NCI-H1048 (cell line): ENCODE results near the gene NXPH4.

ENCODE experiments used
- DNase-seq: peaks from one replicate; lab custom pipeline; 2025; lab: John Stamatoyannopoulos, UW

The NXPH4 gene

DNA sequence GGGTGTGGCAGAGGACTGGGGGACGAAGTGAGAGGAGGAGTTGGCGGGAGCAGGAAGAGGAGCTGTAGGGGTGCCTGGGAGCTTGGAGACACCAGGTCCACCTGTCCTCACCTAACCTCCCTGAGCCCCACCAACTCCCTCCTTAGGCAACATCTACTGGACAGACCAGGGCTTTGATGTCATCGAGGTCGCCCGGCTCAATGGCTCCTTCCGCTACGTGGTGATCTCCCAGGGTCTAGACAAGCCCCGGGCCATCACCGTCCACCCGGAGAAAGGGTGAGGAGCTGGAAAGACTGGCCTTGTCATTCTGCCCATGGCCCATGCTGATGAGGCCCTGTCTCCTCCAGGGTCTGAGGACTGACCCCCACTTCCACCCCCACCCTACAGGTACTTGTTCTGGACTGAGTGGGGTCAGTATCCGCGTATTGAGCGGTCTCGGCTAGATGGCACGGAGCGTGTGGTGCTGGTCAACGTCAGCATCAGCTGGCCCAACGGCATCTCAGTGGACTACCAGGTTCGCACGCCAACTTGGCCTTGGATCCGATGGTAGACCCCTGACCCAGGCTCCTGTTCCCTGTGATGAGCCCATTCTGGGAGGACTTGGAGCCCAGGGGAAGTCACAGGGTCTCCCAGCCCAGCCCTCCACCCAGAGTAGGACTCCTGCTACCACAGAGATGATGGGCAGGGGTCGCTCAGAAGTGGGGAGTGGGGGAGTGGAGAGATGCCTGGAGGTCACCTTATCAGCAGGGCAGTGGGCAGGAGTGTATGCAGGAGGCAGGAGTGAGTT is 32.5 kb upstream of the NXPH4 start:
- no peak for DNase-seq

DNA sequence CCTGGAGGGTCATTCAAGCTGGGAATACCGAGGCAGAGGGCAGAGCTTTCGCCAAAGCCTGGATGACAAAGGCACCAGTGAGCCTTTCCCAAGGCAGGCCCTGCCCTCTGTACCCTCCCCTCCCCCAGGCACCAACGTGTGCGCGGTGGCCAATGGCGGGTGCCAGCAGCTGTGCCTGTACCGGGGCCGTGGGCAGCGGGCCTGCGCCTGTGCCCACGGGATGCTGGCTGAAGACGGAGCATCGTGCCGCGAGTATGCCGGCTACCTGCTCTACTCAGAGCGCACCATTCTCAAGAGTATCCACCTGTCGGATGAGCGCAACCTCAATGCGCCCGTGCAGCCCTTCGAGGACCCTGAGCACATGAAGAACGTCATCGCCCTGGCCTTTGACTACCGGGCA is 31.2 kb upstream of the NXPH4 start:
- no peak for DNase-seq

DNA sequence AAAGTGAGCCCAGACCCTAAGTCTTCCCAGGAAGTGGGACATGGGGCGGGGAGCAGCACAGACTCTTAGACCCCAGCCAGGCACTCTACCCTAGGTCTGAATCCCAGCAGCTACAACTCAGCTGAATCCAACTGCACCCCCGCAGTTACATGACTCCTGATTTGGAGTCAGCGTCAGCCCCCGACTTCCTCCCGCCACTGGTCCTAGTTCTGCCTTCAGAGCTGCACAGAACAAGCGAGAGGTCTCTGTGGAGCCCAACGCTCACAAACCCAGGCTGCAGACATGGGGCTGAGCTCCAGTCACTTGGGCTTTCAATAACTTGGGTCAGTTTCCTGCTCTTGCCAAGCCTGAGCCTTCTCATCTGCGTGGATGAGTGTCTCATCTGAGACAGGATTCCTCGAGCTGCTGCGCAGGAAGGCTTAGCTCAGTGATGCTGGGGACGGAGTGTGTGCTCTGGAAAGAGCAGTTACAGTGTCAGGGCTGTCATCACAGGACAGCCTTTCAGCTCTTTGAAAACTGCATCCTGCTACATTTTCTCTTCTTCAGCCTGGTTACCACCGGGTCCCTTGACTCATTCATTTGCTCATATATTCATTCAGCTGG is 30.6 kb upstream of the NXPH4 start:
- DNase-seq: no peak

DNA sequence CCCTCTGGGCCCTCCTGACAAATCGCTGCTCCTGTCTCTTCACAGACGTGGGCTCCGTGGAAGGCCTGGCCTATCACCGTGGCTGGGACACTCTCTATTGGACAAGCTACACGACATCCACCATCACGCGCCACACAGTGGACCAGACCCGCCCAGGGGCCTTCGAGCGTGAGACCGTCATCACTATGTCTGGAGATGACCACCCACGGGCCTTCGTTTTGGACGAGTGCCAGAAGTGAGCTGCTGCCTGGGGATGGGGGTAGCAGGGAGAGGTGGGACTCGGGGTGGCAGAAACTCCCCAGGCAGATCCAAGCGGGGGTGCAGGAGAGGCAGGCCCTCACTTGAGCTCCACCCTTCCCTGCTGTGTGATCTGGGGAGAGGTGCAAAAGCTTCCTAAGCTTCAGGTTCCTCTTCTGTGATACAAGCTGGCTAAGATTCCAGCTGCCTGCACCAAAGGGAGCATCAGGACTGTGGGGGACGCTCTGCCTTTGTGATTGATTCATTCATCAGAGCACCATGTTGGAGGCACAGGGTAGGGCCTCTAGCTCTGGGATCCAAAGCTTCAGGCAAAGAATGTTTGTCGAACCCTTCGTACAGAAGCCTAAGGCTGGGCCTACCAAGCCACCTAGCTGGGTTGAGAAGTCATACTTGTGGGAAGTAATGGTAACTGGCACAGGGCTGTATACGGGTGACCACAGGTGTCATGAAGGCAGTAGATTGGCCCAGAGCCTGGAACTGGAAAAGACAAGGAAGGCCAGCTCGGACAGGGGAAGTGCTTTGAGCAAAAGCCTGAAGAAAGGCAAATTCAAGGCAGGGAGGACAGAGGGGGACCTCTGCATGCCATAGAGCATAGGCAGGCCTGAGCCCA is 29.1 kb upstream of the NXPH4 start:
- DNase-seq: no peak

DNA sequence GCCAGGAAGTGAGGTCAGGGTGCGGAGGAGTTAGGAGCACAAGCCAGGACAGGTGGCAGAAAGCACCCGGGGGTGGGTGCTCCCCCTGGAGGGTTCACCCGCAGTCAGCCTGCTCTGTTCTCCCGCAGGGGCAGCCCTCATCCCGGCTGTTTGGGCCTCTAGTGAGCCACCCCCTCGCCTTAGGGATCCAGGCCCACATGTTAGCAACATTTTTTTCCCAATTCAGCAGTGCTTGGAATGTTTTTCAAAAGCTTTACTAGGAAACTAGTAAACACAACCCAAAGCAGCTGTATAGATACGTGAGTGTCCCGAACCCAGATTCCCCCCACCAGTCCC is 28.5 kb upstream of the NXPH4 start:
- no peak for DNase-seq

DNA sequence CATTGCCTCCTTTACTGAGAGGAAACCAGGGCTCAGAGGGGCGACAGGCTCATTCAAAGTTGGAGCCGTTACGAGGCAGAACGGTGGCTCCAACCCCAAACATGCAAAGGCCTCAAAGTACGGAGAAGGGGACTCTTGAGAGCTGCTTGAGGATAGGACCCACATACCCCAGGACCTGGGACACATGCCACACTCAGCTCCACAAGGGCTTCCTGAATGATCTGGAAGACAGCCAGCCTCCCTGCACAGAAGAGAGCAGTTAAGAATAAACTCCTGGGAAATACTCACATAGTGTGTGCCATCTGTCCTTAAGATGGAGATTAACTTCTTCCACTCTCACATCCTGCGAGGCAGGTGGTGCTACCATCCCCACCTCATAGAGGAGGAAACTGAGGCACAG is 26.6 kb upstream of the NXPH4 start:
- no peak for DNase-seq

DNA sequence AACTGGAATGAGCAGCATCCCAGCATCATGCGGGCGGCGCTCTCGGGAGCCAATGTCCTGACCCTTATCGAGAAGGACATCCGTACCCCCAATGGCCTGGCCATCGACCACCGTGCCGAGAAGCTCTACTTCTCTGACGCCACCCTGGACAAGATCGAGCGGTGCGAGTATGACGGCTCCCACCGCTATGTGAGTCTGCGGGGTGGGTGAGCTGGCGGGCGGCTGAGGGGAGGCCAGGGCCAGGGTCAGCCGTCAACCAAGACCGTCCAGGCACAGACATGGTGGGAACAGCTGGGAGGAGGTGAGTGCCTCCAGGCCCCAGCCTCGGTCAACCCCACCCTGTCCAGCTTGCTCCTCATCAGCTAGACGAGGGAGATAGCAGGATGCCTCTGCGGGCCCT is 25.8 kb upstream of the NXPH4 start:
- DNase-seq: no peak

DNA sequence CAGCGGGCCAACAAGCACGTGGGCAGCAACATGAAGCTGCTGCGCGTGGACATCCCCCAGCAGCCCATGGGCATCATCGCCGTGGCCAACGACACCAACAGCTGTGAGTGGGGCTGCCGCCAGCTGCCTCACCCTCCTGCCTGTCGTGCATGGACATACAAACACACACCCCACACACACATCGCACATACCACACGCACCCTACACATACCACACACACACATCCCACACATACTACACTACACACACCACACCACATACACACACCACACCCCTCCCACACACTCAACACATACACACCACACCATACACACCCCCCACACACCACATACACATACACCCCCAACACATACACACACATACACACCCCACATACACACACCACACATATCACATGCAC is 25.2 kb upstream of the NXPH4 start:
- no peak for DNase-seq

DNA sequence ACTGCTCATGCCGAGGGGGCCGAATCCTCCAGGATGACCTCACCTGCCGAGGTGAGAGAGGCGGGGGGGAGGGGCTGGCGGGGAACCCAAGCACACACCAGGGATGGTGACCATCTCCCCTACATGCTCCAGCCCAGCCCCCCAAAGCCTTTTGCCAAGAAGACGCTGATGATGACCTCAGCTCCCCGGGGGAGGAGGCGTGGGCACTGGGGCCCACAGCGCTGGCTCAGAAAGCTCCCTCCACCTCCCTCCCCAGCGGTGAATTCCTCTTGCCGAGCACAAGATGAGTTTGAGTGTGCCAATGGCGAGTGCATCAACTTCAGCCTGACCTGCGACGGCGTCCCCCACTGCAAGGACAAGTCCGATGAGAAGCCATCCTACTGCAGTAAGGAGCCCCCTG is 23.7 kb upstream of the NXPH4 start:
- no peak for DNase-seq

DNA sequence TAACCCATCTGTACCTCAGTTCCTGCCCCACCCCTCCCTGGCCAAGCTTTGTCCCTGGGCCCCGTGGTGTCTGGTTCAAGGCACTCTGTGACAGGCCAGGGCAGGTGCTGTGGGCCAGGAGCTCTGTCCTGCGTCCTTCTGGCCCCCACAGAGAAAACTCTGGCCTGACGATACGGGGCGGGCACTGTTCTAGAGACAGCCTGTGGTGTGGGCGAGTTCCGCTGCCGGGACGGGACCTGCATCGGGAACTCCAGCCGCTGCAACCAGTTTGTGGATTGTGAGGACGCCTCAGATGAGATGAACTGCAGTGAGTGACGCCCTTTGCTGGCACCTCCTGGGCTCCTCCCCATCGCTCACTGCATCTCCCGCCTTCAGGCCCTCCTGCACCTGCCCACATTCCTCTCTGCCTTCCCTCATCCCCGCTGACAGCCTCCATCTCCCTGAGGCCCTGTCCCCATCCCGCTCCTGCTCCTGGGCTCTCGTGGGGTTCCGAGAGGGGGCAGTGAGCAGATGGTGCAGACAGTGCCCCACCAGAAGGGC is 22.8 kb upstream of the NXPH4 start:
- DNase-seq: no peak

DNA sequence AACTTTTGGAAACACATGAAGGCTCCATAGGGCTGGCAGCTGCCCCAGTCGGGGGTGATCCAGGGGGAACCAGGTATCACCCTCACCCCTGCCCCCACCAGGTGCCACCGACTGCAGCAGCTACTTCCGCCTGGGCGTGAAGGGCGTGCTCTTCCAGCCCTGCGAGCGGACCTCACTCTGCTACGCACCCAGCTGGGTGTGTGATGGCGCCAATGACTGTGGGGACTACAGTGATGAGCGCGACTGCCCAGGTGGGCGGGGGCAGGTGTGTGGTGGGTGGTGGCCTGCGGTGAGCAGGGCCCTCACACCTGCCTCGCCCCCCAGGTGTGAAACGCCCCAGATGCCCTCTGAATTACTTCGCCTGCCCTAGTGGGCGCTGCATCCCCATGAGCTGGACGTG is 22.3 kb upstream of the NXPH4 start:
- DNase-seq: no peak

DNA sequence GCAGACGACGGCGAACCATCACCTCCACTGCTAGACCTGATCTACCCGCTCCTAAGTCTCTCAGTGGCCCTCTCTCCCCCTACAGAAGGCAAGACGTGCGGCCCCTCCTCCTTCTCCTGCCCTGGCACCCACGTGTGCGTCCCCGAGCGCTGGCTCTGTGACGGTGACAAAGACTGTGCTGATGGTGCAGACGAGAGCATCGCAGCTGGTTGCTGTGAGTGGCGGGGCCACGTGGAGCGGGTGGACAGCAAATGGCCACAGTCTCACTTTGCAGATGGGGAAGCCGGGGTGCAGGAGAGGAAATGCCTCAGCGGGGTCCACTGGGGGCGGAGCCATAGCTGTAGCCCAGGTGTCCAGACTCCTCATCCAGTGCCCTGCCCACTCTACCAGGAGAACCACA is 21.4 kb upstream of the NXPH4 start:
- DNase-seq: no peak

DNA sequence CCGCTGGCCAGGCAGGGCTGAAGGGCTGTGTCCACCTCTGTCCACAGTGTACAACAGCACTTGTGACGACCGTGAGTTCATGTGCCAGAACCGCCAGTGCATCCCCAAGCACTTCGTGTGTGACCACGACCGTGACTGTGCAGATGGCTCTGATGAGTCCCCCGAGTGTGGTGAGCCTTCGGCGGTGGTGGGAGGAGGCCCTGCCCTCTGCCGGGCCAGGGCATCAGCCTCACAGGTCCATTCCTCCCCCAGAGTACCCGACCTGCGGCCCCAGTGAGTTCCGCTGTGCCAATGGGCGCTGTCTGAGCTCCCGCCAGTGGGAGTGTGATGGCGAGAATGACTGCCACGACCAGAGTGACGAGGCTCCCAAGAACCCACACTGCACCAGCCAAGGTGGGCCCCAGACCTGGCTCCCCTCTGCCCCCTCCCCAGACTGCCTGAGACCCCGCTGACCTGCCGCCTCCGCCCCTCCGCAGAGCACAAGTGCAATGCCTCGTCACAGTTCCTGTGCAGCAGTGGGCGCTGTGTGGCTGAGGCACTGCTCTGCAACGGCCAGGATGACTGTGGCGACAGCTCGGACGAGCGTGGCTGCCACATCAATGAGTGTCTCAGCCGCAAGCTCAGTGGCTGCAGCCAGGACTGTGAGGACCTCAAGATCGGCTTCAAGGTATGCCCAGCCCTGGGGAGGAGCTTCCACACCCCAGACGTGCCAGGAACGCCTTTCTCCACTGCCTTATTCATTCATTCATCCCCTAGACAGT is 20.8 kb upstream of the NXPH4 start:
- DNase-seq: no peak

DNA sequence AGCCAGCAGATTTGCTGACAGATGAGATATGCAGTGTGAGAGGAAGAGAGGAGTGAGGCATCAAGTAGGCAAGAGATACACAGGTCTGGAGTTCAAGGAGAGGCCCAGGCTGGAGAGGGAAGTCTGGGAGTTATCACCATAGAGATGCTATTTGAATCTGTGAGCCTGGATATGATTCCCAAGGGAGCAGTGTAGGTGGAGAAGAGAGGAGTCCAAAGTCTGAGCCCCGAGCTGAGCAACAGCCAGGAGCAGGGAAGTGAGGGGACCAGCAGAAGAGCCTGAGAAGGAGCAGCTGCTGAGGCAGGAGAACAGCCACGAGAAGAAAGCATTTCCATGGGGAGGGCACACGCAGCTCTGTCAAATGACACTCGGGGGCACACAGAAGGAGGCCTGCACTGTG is 20.2 kb upstream of the NXPH4 start:
- no peak for DNase-seq

DNA sequence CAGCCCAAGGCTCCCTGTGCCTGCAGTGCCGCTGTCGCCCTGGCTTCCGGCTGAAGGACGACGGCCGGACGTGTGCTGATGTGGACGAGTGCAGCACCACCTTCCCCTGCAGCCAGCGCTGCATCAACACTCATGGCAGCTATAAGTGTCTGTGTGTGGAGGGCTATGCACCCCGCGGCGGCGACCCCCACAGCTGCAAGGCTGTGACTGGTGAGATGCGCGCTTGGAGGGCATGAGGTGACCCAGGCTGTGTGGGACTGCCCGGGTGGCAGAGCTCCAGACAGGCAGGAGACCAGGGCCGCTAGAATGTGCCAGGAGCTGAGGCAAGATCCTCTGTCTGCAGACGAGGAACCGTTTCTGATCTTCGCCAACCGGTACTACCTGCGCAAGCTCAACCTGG is 19.6 kb upstream of the NXPH4 start:
- DNase-seq: no peak

DNA sequence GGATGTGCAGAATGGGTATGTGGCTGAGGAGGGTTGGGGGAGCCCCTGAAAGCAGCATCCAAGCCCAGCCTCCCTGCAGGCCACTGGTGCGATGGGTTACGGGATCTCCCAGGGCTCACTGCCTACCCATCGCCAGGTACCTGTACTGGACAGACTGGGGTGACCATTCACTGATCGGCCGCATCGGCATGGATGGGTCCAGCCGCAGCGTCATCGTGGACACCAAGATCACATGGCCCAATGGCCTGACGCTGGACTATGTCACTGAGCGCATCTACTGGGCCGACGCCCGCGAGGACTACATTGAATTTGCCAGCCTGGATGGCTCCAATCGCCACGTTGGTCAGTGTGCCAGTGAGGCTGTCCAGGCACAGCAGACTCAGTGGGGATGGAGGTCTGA is 18.3 kb upstream of the NXPH4 start:
- no peak for DNase-seq

DNA sequence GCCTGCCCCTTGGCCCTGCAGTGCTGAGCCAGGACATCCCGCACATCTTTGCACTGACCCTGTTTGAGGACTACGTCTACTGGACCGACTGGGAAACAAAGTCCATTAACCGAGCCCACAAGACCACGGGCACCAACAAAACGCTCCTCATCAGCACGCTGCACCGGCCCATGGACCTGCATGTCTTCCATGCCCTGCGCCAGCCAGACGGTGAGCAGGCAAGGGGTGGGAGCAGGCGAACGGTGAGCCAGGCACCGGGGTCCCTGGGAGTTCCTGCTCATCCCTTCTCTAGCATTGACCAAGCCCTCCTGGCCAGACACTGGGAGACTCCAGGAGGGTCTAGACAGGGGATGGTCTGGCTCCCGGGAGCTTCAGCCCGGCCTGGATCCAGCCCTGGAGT is 17.4 kb upstream of the NXPH4 start:
- no peak for DNase-seq

DNA sequence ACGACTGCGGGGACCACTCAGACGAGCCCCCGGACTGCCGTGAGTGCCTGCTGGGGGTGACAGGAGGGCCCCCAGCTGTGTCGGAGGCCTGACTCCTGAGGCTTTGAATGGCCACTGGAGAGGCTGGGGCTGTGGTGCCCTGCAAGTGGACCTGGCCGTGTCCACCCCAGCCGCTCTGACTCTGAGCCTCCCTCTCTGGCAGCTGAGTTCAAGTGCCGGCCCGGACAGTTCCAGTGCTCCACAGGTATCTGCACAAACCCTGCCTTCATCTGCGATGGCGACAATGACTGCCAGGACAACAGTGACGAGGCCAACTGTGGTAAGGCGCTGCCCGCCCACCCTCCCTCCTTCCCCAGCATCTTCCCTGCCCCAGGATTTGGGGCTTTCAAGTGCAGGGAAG is 16.1 kb upstream of the NXPH4 start:
- no peak for DNase-seq

DNA sequence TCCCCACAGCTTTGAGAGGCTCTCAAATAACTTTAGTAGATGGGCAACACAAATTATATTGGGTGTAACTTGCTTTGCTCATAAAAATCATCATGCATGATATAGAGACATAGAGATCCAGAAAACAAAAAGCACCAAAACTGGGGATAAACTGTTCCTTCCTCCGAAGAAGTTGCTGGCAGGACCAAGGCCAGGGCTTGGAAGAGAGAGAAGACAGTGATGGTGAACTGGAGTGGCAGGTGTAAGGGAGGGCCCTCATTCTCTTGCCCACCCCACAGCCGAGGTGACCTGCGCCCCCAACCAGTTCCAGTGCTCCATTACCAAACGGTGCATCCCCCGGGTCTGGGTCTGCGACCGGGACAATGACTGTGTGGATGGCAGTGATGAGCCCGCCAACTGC is 15.4 kb upstream of the NXPH4 start:
- DNase-seq: no peak

DNA sequence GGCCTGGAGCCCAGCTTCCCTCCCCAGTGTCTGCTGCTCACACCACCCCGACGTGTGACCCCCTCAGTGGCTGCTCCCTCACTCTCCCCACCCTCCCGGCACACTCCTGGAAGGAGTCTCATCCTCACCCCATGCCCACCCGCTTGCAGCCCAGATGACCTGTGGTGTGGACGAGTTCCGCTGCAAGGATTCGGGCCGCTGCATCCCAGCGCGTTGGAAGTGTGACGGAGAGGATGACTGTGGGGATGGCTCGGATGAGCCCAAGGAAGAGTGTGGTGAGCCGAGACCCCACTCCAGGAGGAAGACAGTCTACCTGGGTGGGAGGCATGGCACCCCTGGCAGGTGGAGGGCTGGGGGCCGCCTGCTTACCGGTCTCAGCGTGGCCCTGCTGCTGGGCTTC is 15.0 kb upstream of the NXPH4 start:
- DNase-seq: no peak

DNA sequence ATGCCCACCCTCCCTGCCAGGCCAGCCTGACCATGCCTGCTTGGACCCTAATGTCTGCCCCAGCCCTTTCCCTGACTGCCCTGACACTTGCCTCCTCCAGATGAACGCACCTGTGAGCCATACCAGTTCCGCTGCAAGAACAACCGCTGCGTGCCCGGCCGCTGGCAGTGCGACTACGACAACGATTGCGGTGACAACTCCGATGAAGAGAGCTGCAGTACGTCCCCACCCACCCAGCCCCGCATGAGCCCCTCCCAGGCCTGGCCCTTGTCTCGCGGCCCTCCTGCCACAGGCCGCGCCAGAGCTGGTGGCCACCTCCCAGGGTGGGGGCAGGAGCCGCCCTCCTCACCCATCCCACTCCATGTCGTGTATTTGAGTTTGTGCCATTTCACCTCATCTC is 14.3 kb upstream of the NXPH4 start:
- no peak for DNase-seq

DNA sequence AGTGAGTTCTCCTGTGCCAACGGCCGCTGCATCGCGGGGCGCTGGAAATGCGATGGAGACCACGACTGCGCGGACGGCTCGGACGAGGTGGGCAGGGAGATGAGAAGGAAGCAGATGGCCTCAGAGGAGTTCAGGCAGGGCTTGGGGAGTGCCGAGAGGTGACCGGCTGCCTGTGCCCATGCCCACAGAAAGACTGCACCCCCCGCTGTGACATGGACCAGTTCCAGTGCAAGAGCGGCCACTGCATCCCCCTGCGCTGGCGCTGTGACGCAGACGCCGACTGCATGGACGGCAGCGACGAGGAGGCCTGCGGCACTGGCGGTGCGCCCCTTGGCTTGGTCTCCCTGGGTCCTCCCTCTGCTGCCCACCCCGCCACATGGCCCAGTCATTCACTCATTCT is 13.4 kb upstream of the NXPH4 start:
- no peak for DNase-seq
